ENCODE data around the gene B4GAT1.

DNA sequence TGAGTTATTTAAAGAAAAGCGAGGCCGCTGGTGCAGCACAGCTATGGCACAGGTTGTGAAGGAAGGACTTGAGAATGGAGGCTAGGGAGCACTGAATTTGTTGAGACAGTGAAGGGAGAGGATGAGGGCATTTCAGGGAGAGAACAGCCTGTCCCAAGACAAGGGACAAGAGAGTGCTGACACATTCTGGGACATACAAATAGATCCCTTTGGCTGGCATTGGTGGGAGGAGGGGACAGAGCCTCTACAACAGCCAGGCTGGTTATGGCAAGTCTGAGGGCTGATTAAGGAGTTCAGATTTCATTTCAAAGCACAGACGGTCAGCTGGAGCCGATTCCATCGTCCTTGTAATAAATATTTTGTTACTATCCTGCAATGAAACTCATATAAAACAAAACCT is 25.8 kb upstream of the B4GAT1 start:
- TF ChIP-seq, protein P1, sequence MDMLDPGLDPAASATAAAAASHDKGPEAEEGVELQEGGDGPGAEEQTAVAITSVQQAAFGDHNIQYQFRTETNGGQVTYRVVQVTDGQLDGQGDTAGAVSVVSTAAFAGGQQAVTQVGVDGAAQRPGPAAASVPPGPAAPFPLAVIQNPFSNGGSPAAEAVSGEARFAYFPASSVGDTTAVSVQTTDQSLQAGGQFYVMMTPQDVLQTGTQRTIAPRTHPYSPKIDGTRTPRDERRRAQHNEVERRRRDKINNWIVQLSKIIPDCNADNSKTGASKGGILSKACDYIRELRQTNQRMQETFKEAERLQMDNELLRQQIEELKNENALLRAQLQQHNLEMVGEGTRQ (IDR thresholded peaks at IDR 0.05; ENCODE audit: borderline replicate concordance, low read depth, low read length) = no peak
- TF ChIP-seq TAF1 (IDR thresholded peaks at IDR 0.05; ENCODE audit: borderline replicate concordance, low read depth, low read length) = no peak
- TF ChIP-seq, protein P2, sequence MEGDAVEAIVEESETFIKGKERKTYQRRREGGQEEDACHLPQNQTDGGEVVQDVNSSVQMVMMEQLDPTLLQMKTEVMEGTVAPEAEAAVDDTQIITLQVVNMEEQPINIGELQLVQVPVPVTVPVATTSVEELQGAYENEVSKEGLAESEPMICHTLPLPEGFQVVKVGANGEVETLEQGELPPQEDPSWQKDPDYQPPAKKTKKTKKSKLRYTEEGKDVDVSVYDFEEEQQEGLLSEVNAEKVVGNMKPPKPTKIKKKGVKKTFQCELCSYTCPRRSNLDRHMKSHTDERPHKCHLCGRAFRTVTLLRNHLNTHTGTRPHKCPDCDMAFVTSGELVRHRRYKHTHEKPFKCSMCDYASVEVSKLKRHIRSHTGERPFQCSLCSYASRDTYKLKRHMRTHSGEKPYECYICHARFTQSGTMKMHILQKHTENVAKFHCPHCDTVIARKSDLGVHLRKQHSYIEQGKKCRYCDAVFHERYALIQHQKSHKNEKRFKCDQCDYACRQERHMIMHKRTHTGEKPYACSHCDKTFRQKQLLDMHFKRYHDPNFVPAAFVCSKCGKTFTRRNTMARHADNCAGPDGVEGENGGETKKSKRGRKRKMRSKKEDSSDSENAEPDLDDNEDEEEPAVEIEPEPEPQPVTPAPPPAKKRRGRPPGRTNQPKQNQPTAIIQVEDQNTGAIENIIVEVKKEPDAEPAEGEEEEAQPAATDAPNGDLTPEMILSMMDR (IDR thresholded peaks at IDR 0.05) = no peak
- no peak for TF ChIP-seq GABPA (IDR thresholded peaks at IDR 0.05; ENCODE audit: low read depth)
- TF ChIP-seq SMC3 (IDR thresholded peaks at IDR 0.05; ENCODE audit: low read depth, low read length) = no peak
- no peak for TF ChIP-seq RAD21 (IDR thresholded peaks at IDR 0.05; ENCODE audit: low read length)
- no peak for TF ChIP-seq EZH2phosphoT487 (IDR thresholded peaks at IDR 0.05; ENCODE audit: borderline replicate concordance, low read depth)
- TF ChIP-seq, protein P3, sequence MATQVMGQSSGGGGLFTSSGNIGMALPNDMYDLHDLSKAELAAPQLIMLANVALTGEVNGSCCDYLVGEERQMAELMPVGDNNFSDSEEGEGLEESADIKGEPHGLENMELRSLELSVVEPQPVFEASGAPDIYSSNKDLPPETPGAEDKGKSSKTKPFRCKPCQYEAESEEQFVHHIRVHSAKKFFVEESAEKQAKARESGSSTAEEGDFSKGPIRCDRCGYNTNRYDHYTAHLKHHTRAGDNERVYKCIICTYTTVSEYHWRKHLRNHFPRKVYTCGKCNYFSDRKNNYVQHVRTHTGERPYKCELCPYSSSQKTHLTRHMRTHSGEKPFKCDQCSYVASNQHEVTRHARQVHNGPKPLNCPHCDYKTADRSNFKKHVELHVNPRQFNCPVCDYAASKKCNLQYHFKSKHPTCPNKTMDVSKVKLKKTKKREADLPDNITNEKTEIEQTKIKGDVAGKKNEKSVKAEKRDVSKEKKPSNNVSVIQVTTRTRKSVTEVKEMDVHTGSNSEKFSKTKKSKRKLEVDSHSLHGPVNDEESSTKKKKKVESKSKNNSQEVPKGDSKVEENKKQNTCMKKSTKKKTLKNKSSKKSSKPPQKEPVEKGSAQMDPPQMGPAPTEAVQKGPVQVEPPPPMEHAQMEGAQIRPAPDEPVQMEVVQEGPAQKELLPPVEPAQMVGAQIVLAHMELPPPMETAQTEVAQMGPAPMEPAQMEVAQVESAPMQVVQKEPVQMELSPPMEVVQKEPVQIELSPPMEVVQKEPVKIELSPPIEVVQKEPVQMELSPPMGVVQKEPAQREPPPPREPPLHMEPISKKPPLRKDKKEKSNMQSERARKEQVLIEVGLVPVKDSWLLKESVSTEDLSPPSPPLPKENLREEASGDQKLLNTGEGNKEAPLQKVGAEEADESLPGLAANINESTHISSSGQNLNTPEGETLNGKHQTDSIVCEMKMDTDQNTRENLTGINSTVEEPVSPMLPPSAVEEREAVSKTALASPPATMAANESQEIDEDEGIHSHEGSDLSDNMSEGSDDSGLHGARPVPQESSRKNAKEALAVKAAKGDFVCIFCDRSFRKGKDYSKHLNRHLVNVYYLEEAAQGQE (IDR thresholded peaks at IDR 0.05; ENCODE audit: low read depth, low read length) = no peak
- TF ChIP-seq SIN3A (IDR thresholded peaks at IDR 0.05; ENCODE audit: borderline replicate concordance, low read depth, low read length) = no peak

Measured in SK-N-SH (cell line).